Right atrium auricular region (tissue), 2 donors: ENCODE measurements around the gene LRMDA. TPM values are rescaled to one million over a fixed set of nuclear protein-coding genes. Genes with fewer than 3 reads are reported as not detected.

Source experiments
- DNase-seq: peaks from one replicate; pipeline ENCODE4 v3.0.0-alpha.2; 2019; ENCODE audit warnings: low spot score
- H3K27ac ChIP-seq, 2 donors: fragments of 200-600 bp; sonication (generic); 1 replicate in 1 of 2; 2 replicates in 1 of 2; pipeline ENCODE4 v1.5.1; 2016 to 2019
- H3K27me3 ChIP-seq, 2 donors: fragments of 200-600 bp; sonication (generic); one replicate each; pipeline versions ENCODE4 v1.5.1 to v1.6.0; 2017 to 2019
- H3K36me3 ChIP-seq: fragments of 200-600 bp; sonication (generic); one replicate; pipeline ENCODE4 v1.5.1; 2016
- H3K4me1 ChIP-seq, 2 donors: fragments of 200-600 bp; sonication (generic); one replicate each; pipeline versions ENCODE4 v1.5.1 to v1.6.0; 2017 to 2019
- H3K4me3 ChIP-seq, 2 donors: fragments of 200-600 bp; sonication (generic); 1 replicate in 1 of 2; 2 replicates in 1 of 2; pipeline ENCODE4 v1.5.1; 2017 to 2019; ENCODE audit warnings: mild to moderate bottlenecking in 1 of 2, moderate library complexity in 1 of 2
- H3K9me3 ChIP-seq, 2 donors: fragments of 200-600 bp; sonication (generic); one replicate each; pipeline ENCODE4 v1.5.1; 2019
- CTCF ChIP-seq, 2 donors: fragments of 200-600 bp; sonication (generic); IDR thresholded peaks; one replicate each; pipeline ENCODE4 v1.5.1; 2019; ENCODE audit warnings: antibody characterized with exemption in 2 of 2
- total RNA-seq, 2 donors: library from RNA; depleted of rRNA; stranded (reverse); fragments of >200 nt; gene quantifications; one replicate each; pipeline ENCODE4 v1.1.0, GENCODE V29; 2016

Gene LRMDA
- total RNA-seq, 2 donors from 2014 or later, result 6.1 to 19.1 TPM

DNA sequence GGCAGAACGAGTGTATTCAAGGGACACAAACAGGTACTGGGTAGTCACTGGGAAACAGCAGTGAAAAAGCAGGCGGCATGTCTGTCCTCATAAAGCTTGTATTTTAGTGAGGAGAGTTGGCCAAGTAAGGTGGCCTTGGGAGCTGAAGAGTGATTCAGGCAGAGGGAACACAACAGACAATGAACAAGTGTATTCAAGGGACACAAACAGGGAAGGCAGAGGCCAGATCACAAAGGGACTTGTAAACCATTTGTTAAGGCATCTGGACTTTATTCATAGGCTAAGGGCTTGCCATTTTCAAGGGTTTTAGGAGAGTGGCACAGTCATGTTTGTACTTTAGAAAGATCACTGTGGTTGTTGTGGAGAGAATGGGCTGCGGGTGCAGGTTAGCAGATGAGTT is 49.0 kb downstream of the LRMDA start:
- H3K9me3 ChIP-seq, result peaks cover 0 to 16% of the 10 kb centered on the region in 2 donors
- no peaks in the 10 kb centered on the region for H3K36me3 ChIP-seq

DNA sequence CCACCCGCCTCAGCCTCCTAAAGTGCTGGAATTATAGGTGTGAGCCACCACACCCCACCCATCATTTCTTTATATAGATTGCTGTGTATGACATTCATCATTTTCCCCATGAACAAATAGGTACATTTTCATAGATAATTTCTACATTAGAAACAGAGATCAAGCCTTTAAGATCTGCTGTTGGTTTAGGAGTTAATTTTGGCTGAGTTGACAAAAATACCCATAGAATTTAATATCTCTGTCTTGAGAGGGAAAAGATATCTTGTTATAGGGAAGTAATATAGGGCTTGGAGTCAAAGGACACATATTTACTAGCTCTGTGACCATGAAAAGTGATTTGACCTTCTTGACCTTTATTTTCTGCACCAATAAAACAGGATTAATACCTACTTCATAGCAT is 51.8 kb downstream of the LRMDA start:
- Histone ChIP-seq H3K27ac (no peak overlapping the region), H3K9me3 (peaks cover 0 to 16% of the 10 kb centered on the region in 2 donors), H3K36me3 (no peaks in the 10 kb centered on the region), H3K4me3 (no peak overlapping the region), H3K27me3 (no peaks in the 10 kb centered on the region), H3K4me1 (no peaks in the 10 kb centered on the region)
- no peak for DNase-seq
- TF ChIP-seq CTCF (IDR thresholded peaks at IDR 0.05), result no peak

More for the DNA sequence above, 49.0 kb downstream of the LRMDA start:
- H3K27me3 ChIP-seq, result no peaks in the 10 kb centered on the region
- H3K4me3 ChIP-seq, result no peak overlapping the region
- no peak overlapping the region for H3K27ac ChIP-seq
- TF ChIP-seq CTCF (IDR thresholded peaks at IDR 0.05), result no peak
- DNase-seq, result no peak
- no peaks in the 10 kb centered on the region for H3K4me1 ChIP-seq

DNA sequence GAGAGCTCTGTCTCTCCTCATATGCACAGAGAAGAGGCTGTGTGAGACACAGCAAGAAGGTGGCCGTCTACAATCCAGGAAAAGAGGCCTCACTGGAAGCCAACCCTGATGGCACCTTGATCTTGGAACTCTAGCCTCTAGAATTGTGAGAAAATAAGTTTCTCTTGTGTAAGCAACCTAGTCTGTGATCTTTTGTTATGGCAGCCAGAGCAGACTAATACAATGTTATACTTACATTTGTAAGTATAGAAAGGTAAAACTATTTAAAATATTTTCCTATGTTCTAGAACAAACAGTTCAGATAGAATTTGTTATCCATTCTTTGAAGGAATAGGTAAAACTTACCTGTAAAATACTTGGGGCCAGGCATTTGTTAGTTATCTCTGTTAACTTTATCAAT is 53.3 kb downstream of the LRMDA start:
- Histone ChIP-seq H3K4me1 (no peaks in the 10 kb centered on the region), H3K27ac (no peak overlapping the region), H3K36me3 (no peaks in the 10 kb centered on the region), H3K27me3 (no peaks in the 10 kb centered on the region), H3K9me3 (peaks cover 0 to 16% of the 10 kb centered on the region in 2 donors), H3K4me3 (no peak overlapping the region)
- no peak for TF ChIP-seq CTCF (IDR thresholded peaks at IDR 0.05)
- no peak for DNase-seq

GRCh38 chr10:75486591-75486990 is 55.2 kb downstream of the LRMDA start:
- Histone ChIP-seq H3K9me3 (peaks cover 0 to 16% of the 10 kb centered on the region in 2 donors), H3K4me1 (no peaks in the 10 kb centered on the region), H3K27ac (no peak overlapping the region), H3K36me3 (no peaks in the 10 kb centered on the region), H3K27me3 (no peaks in the 10 kb centered on the region), H3K4me3 (no peak overlapping the region)
- no peak for TF ChIP-seq CTCF (IDR thresholded peaks at IDR 0.05)
- DNase-seq, result no peak

DNA sequence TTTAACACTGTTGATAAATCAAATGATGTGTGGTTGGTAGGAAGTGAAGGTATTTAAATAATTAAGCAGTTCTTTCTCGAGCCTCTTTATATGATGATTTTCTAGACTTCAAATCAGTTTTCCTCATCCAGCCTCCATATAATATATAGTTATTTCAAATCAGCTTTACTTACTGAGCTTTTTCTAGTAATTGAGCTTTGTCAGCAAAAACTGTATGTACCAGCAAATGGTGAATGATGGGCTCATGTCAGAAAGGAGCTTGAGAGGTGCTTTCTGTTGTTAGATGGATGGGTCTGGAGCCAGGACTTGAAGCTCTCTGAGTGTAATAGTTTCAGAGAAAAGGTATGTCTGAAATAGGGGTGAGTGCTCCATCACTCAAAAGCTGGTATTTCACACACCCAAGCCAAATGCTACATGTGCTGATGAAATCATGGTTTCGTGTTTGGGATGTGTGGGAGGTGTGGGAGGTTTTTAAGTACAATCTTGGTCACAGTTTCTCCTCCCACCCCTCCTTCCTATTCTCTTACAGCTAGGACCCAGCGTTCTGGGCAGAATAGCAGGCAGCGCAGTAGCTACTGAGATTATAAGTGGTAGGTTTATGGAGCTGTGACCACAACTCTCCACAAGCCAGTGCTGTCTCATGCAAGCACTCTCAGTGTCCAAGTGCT is 55.8 kb downstream of the LRMDA start:
- no peaks in the 10 kb centered on the region for H3K36me3 ChIP-seq
- H3K4me1 ChIP-seq, result no peaks in the 10 kb centered on the region
- DNase-seq, result no peak
- H3K27ac ChIP-seq, result no peak overlapping the region
- H3K9me3 ChIP-seq, result peaks cover 0 to 16% of the 10 kb centered on the region in 2 donors
- no peaks in the 10 kb centered on the region for H3K27me3 ChIP-seq
- H3K4me3 ChIP-seq, result no peak overlapping the region
- TF ChIP-seq CTCF (IDR thresholded peaks at IDR 0.05), result no peak

DNA sequence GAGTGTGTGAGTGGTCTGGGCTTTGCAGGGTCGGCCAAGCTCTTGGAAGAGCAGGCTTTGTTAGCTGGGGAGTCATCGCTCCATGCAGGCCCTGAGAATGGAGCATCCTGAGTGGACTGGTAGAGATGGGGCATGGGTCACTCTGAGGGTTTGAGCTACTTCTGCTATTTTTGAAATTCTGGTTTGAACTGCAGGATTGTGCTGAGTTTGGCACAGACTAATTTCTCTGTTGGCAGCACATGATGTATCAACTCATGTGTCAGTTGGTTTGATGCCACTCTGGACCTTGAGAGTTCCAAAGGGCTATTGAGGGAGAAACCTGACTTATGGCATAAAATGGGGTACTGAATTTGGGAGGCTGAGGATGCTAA is 56.3 kb downstream of the LRMDA start:
- TF ChIP-seq CTCF (IDR thresholded peaks at IDR 0.05), result no peak
- Histone ChIP-seq H3K27ac (no peak overlapping the region), H3K9me3 (peaks cover 0 to 16% of the 10 kb centered on the region in 2 donors), H3K4me3 (no peak overlapping the region), H3K36me3 (no peaks in the 10 kb centered on the region), H3K27me3 (no peaks in the 10 kb centered on the region), H3K4me1 (no peaks in the 10 kb centered on the region)
- no peak for DNase-seq
